Measurements from ENCODE around the gene MME.

DNA sequence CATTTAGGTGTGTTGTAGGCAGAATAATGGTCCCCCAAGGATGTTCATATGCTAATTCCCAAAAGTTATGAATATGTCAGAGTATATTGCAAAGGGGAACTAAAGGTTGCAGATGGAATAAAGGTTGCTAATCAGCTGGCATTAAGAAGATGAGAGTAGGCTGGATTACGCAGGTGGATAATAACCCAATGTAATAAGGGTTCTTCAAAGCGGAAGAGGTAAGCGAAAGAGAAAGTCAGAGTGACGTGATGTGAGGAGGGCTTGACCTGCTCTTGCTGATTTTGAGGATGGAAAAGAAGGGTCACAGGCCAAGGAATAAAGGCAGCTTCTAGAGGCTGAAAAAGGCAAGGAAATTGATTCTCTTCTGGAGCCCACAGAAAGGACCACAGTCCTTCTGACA is 109.4 kb downstream of the MME start:
- no peak for TF ChIP-seq CTCF (IDR thresholded peaks at IDR 0.05)
- TF ChIP-seq EP300 (IDR thresholded peaks at IDR 0.05): no peak
